Tibial nerve (tissue), 4 donors: ENCODE results near the gene C6orf47.
A peak's percentile ranks its signal among the peaks of the same experiment; 100 is the strongest.

Source experiments
- CTCF ChIP-seq, 5 experiments: fragments of 200-600 bp in 3 of 5; fragments of 450-650 bp in 2 of 5; sonication (generic) in 3 of 5; IDR thresholded peaks; one replicate each; pipeline ENCODE4 v1.5.1; 2016 to 2019; ENCODE audit warnings: antibody characterized with exemption in 5 of 5, mild to moderate bottlenecking in 3 of 5, moderate library complexity in 2 of 5
- EP300 ChIP-seq, 2 donors: sonication (generic); formaldehyde crosslinking; IDR thresholded peaks; one replicate each; pipeline ENCODE4 v1.6.1; 2017; ENCODE audit warnings: antibody characterized with exemption in 2 of 2, mild to moderate bottlenecking in 1 of 2
- POLR2A ChIP-seq, 2 donors: fragments of 450-650 bp; IDR thresholded peaks; one replicate each; pipeline ENCODE4 v1.6.1; 2017; ENCODE audit warnings: antibody characterized with exemption in 2 of 2, mild to moderate bottlenecking in 2 of 2, moderate library complexity in 2 of 2

- TF ChIP-seq EP300 (IDR thresholded peaks at IDR 0.05) (peak in 1 of 2 donors; percentile 60), CTCF (IDR thresholded peaks at IDR 0.05) (peak; percentile 65 to 87 (median 74)), POLR2A (IDR thresholded peaks at IDR 0.05) (no peak)
Observed at GRCh38 chr6:31680226-31681134, 19.9 kb upstream of the C6orf47 start, which contains the start of gene LY6G5C.
